B cell (primary cell): Measurements from ENCODE around the gene IGSF8. TPM values are rescaled to one million over a fixed set of nuclear protein-coding genes. Genes with fewer than 3 reads are reported as not detected.

Experiments used
- ATAC-seq: fragments of 200-7000 bp; cut with Tn5 transposase; one replicate; pipeline ENCODE4 v1.10.0; 2021; ENCODE audit warnings: low read depth, mild to moderate bottlenecking, moderate number of reproducible peaks, moderate library complexity
- CTCF ChIA-PET: fragments of 350-600 bp; sonication (Branson Sonifier 250); formaldehyde crosslinking; loops from one replicate; lab custom pipeline; 2021; ENCODE audit warnings: antibody characterized with exemption, inconsistent platforms; lab: Charles Lee
- POLR2A ChIA-PET: fragments of 350-600 bp; sonication (Branson Sonifier 250); formaldehyde crosslinking; loops from one replicate; lab custom pipeline; 2021; ENCODE audit warnings: antibody characterized with exemption; lab: Charles Lee
- DNase-seq: peaks from one replicate; pipeline ENCODE4 v3.0.0; 2013
- H2AFZ ChIP-seq: 2 replicates; pipeline ENCODE4 v1.6.1; 2012; ENCODE audit warnings: mild to moderate bottlenecking, low read depth, low read length; ENCODE audit not compliant: insufficient read depth, poor library complexity, severe bottlenecking
- H3K27ac ChIP-seq, 2 donors: 1 replicate in 1 of 2; 2 replicates in 1 of 2; pipeline ENCODE4 v1.5.1; 2012 to 2013; ENCODE audit warnings: low read length in 2 of 2, mild to moderate bottlenecking in 2 of 2, moderate library complexity in 1 of 2
- H3K27me3 ChIP-seq, 4 experiments: fragments of 200-600 bp in 1 of 4; sonication (generic) in 1 of 4; replicated peaks in 1 of 4; 1 replicate in 2 of 4; 2 replicates in 2 of 4; pipeline versions ENCODE4 v1.6.1 to v1.7.0; 2013 to 2016; ENCODE audit warnings: low read length in 3 of 4, mild to moderate bottlenecking in 2 of 4, mixed read lengths in 1 of 4, moderate library complexity in 1 of 4; ENCODE audit not compliant: insufficient read depth in 4 of 4, control insufficient read depth in 3 of 4; ENCODE audit errors: control extremely low read depth in 1 of 4
- H3K36me3 ChIP-seq, 2 experiments: replicated peaks in 1 of 2; 1 replicate in 1 of 2; 2 replicates in 1 of 2; pipeline versions ENCODE4 v1.6.1 to v1.7.1; 2013; ENCODE audit warnings: low read length in 1 of 2; ENCODE audit not compliant: insufficient read depth in 2 of 2, control insufficient read depth in 1 of 2; ENCODE audit errors: control extremely low read depth in 1 of 2, extremely low read depth in 1 of 2
- H3K4me1 ChIP-seq, 2 donors: fragments of 200-600 bp in 1 of 2; sonication (generic) in 1 of 2; 1 replicate in 1 of 2; 2 replicates in 1 of 2; pipeline versions ENCODE4 v1.5.1 to v1.6.1; 2013 to 2017; ENCODE audit warnings: low read length in 2 of 2; ENCODE audit not compliant: control insufficient read depth in 2 of 2, insufficient read depth in 2 of 2
- H3K4me2 ChIP-seq: replicated peaks from 2 replicates; pipeline ENCODE3; 2012; ENCODE audit warnings: mild to moderate bottlenecking, low read depth, low read length; ENCODE audit not compliant: poor library complexity, severe bottlenecking
- H3K4me3 ChIP-seq, 5 experiments: fragments of 200-600 bp in 1 of 5; sonication (generic) in 1 of 5; 1 replicate in 3 of 5; 2 replicates in 2 of 5; pipeline versions ENCODE4 v1.5.1 to v1.7.0; 2011 to 2016; ENCODE audit warnings: low read length in 4 of 5, mild to moderate bottlenecking in 4 of 5, low read depth in 2 of 5, control low read depth in 1 of 5, moderate library complexity in 1 of 5; ENCODE audit not compliant: insufficient read depth in 1 of 5; ENCODE audit errors: control extremely low read depth in 1 of 5, extremely low read depth in 1 of 5
- H3K79me2 ChIP-seq: fragments of 200-600 bp; sonication (generic); one replicate; pipeline ENCODE4 v1.6.0; 2016; ENCODE audit warnings: low read length; ENCODE audit not compliant: control insufficient read depth, insufficient read depth
- H3K9ac ChIP-seq: fragments of 200-600 bp; sonication (generic); 2 replicates; pipeline ENCODE4 v1.6.1; 2017; ENCODE audit warnings: mild to moderate bottlenecking, low read length, moderate library complexity
- H3K9me3 ChIP-seq, 3 donors: one replicate each; pipeline versions ENCODE4 v1.6.1 to v1.7.1; 2013; ENCODE audit warnings: low read length in 2 of 3; ENCODE audit not compliant: control insufficient read depth in 2 of 3, insufficient read depth in 1 of 3; ENCODE audit errors: control extremely low read depth in 1 of 3
- H4K20me1 ChIP-seq: 2 replicates; pipeline ENCODE4 v1.6.0; 2012; ENCODE audit warnings: mild to moderate bottlenecking, low read length; ENCODE audit not compliant: insufficient read depth, control insufficient read depth, poor library complexity, severe bottlenecking
- H3K27ac Mint-ChIP-seq: one replicate; pipeline ENCODE4 v1.8.0; 2021; ENCODE audit warnings: mixed read lengths
- H3K27me3 Mint-ChIP-seq: one replicate; pipeline ENCODE4 v1.8.0; 2021; ENCODE audit warnings: mixed read lengths
- H3K4me1 Mint-ChIP-seq: one replicate; pipeline ENCODE4 v1.8.0; 2021; ENCODE audit warnings: mixed read lengths
- H3K4me3 Mint-ChIP-seq: one replicate; pipeline ENCODE4 v1.8.0; 2021; ENCODE audit warnings: mixed read lengths
- H3K9me3 Mint-ChIP-seq: one replicate; pipeline ENCODE4 v1.8.0; 2022; ENCODE audit warnings: mixed read lengths; ENCODE audit not compliant: insufficient read depth
- EZH2 ChIP-seq: IDR thresholded peaks from 2 replicates; pipeline ENCODE4 v1.6.1; 2012; ENCODE audit warnings: borderline replicate concordance, low read depth, mild to moderate bottlenecking, moderate library complexity, low read length; ENCODE audit not compliant: insufficient read depth, poor library complexity, severe bottlenecking
- WGBS: methylation state at CpG from one replicate; pipeline ENCODE4 v1.1.5; 2013; ENCODE audit warnings: missing lambda C conversion rate; ENCODE audit not compliant: insufficient coverage; 5-methylcytosine and 5-hydroxymethylcytosine counted together
- intact Hi-C: fragments of 100-400 bp; cut with micrococcal nuclease; formaldehyde crosslinking; loops from one replicate; pipeline ENCODE4 v1.10.0; 2022
- polyA plus RNA-seq: library from polyadenylated mRNA; depleted of rRNA; stranded (reverse); fragments of >200 nt; gene quantifications from 2 replicates; pipeline ENCODE4 v1.2.3, GENCODE V29; 2012
- total RNA-seq, 2 donors: library from RNA; stranded (reverse); fragments of 120-200 nt in 1 of 2; gene quantifications; 1 replicate in 1 of 2; 2 replicates in 1 of 2; pipeline versions ENCODE4 v1.2.3 to v1.2.4, GENCODE V29; 2013 to 2022
- TF ChIP-seq, protein P1 (sequence below): fragments of 200-600 bp; IDR thresholded peaks from one replicate; pipeline ENCODE4 v1.8.0; 2022; ENCODE audit warnings: antibody characterized with exemption, mild to moderate bottlenecking

IGSF8 gene
- total and polyA plus RNA-seq, 2 donors (not counting 1 experiment from before 2014, with no cell fraction given): 37.2 to 56.0 TPM

DNA sequence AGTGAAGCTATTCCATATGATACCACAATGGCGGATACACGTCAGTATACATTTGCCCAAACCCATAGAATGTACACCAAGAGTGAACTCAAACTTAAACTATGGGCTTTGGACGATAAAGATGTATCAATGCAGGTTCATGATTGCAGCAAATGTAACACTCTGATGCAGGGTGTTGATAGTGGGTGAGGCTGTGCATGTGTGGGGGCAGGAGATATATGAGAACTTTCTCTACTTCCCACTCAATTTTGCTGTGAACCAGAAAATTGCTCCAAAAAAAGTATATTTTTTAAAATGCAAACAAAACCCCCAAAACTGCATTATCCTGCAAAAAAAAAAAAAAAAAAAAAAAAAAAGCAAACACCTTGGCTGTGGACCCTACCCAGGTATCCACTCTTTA is 20.5 kb upstream of the IGSF8 start:
- WGBS: no CpG with 5 or more reads among the region's 3 CpGs
- H4K20me1 ChIP-seq: no peaks in the 10 kb centered on the region
- H3K27ac Mint-ChIP-seq: no peak overlapping the region
- ATAC-seq (no peak), DNase-seq (no peak)
- H3K36me3 ChIP-seq: no peaks in the 10 kb centered on the region
- no peak overlapping the region for H3K4me3 ChIP-seq
- H3K9ac ChIP-seq: no peak overlapping the region
- no peaks in the 10 kb centered on the region for H3K4me1 ChIP-seq
- TF ChIP-seq EZH2: no peak
- TF ChIP-seq, protein P1, sequence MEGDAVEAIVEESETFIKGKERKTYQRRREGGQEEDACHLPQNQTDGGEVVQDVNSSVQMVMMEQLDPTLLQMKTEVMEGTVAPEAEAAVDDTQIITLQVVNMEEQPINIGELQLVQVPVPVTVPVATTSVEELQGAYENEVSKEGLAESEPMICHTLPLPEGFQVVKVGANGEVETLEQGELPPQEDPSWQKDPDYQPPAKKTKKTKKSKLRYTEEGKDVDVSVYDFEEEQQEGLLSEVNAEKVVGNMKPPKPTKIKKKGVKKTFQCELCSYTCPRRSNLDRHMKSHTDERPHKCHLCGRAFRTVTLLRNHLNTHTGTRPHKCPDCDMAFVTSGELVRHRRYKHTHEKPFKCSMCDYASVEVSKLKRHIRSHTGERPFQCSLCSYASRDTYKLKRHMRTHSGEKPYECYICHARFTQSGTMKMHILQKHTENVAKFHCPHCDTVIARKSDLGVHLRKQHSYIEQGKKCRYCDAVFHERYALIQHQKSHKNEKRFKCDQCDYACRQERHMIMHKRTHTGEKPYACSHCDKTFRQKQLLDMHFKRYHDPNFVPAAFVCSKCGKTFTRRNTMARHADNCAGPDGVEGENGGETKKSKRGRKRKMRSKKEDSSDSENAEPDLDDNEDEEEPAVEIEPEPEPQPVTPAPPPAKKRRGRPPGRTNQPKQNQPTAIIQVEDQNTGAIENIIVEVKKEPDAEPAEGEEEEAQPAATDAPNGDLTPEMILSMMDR: no peak
- peaks cover 27% of the 10 kb centered on the region for H3K27me3 Mint-ChIP-seq
- H3K4me3 Mint-ChIP-seq: no peak overlapping the region
- H3K27ac ChIP-seq: no peak overlapping the region
- peaks cover 0 to 19% (median 4%) of the 10 kb centered on the region in 4 experiments for H3K27me3 ChIP-seq
- H3K4me1 Mint-ChIP-seq: no peaks in the 10 kb centered on the region
- no peaks in the 10 kb centered on the region for H3K79me2 ChIP-seq
- intact Hi-C loops: no loop called here
- H3K4me2 ChIP-seq: no peak overlapping the region
- no peaks in the 10 kb centered on the region for H3K9me3 ChIP-seq
- H2AFZ ChIP-seq: no peak overlapping the region
- no peaks in the 10 kb centered on the region for H3K9me3 Mint-ChIP-seq
- ChIA-PET CTCF (interaction anchor here (2.2 kb wide), 1 partner anchor 33 kb away, joined by 6 read pairs; no protein-coding TSS in a partner anchor), POLR2A (no interaction called here)

DNA sequence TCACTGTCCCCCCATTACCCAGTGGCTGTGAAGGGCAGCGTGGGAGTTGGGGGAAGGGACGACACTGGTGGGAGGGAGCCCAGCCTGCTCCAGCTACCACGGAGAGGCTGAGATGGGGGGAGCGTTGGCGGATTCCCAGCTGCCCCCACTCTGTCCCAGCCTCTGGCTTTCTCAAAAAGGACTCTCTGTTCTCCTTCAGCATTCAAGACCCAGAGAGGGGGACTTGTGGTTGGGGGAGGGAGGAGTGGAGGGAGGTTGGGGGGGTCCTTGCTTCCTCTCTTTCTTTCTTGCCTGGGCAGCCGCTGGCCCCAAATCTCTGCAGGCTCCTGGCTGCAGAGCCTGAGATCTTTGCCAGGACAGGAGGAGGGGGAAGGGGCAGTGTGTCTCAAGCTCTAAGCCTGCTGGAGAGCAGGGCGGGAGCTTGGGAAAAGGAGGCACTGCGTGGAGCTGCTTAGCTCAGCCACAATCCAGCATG is 19.3 kb upstream of the IGSF8 start:
- H3K9ac ChIP-seq: no peak overlapping the region
- H3K27ac Mint-ChIP-seq: no peak overlapping the region
- H3K4me2 ChIP-seq: no peak overlapping the region
- peaks cover 24% of the 10 kb centered on the region for H3K27me3 Mint-ChIP-seq
- DNase-seq: no peak
- CTCF ChIA-PET: interaction anchor here (1.0 to 2.2 kb wide), 2 partner anchors 32 to 75 kb away, joined by 5 to 6 read pairs; no protein-coding TSS in a partner anchor
- H3K4me3 ChIP-seq: no peak overlapping the region
- H3K9me3 Mint-ChIP-seq: no peaks in the 10 kb centered on the region
- no peak overlapping the region for H2AFZ ChIP-seq
- no CpG with 5 or more reads among the region's 8 CpGs for WGBS
- TF ChIP-seq, protein P1: no peak
- no peak for TF ChIP-seq EZH2
- no peaks in the 10 kb centered on the region for H3K36me3 ChIP-seq
- H3K4me3 Mint-ChIP-seq: no peak overlapping the region
- H3K27me3 ChIP-seq: peaks cover 0 to 19% (median 4%) of the 10 kb centered on the region in 4 experiments
- no peak overlapping the region for H3K27ac ChIP-seq
- H3K4me1 ChIP-seq: no peaks in the 10 kb centered on the region
- no peaks in the 10 kb centered on the region for H4K20me1 ChIP-seq
- intact Hi-C loops: no loop called here
- H3K9me3 ChIP-seq: no peaks in the 10 kb centered on the region
- no peaks in the 10 kb centered on the region for H3K4me1 Mint-ChIP-seq
- POLR2A ChIA-PET: no interaction called here
- no peak for ATAC-seq
- H3K79me2 ChIP-seq: no peaks in the 10 kb centered on the region
